HG02678 (cell line): ENCODE measurements around the gene CALCOCO1.

ENCODE experiments used
- ATAC-seq: cut with Tn5 transposase; IDR thresholded peaks from one replicate; pipeline ENCODE4 v1.9.1; 2021; ENCODE audit warnings: mild to moderate bottlenecking, moderate library complexity; ENCODE audit not compliant: unreplicated experiment

Gene CALCOCO1

GRCh38 chr12:53752192-53752601 lies 24.9 kb upstream of the CALCOCO1 start:
- no peak for ATAC-seq

GRCh38 chr12:53751336-53752191 lies 24.3 kb upstream of the CALCOCO1 start, which contains the start of gene CISTR:
Gene CISTR (minus strand): TSS chr12:53751979.
- ATAC-seq: peak; percentile 37

- peak; percentile 32 for ATAC-seq
These were observed 23.6 kb upstream of the CALCOCO1 start for GRCh38 chr12:53750812-53751335.

GRCh38 chr12:53749986-53750811 lies 22.9 kb upstream of the CALCOCO1 start:
- ATAC-seq: no peak

- ATAC-seq: no peak
These were observed 21.0 kb upstream of the CALCOCO1 start for GRCh38 chr12:53748072-53748840.

- ATAC-seq: no peak
These were observed 19.8 kb upstream of the CALCOCO1 start for GRCh38 chr12:53747095-53747494.

GRCh38 chr12:53746592-53747092 lies 19.4 kb upstream of the CALCOCO1 start:
- ATAC-seq: no peak

GRCh38 chr12:53744751-53745150 lies 17.5 kb upstream of the CALCOCO1 start:
- no peak for ATAC-seq

GRCh38 chr12:53744130-53744441 lies 16.8 kb upstream of the CALCOCO1 start:
- ATAC-seq: no peak

- ATAC-seq: peak; percentile 60
These were observed 16.2 kb upstream of the CALCOCO1 start for GRCh38 chr12:53743266-53744129.

GRCh38 chr12:53740130-53740491 lies 12.9 kb upstream of the CALCOCO1 start:
- ATAC-seq: no peak

- ATAC-seq: no peak
These were observed 12.2 kb upstream of the CALCOCO1 start for GRCh38 chr12:53739214-53740129.

- ATAC-seq: no peak
These were observed 11.4 kb upstream of the CALCOCO1 start for GRCh38 chr12:53738406-53739213.

- no peak for ATAC-seq
These were observed 10.7 kb upstream of the CALCOCO1 start for GRCh38 chr12:53737951-53738405.

GRCh38 chr12:53737093-53737808 lies 10.0 kb upstream of the CALCOCO1 start:
- ATAC-seq: no peak

GRCh38 chr12:53736592-53736991 lies 9.3 kb upstream of the CALCOCO1 start:
- no peak for ATAC-seq

- no peak for ATAC-seq
These were observed 8.3 kb upstream of the CALCOCO1 start for GRCh38 chr12:53735556-53735955.
